ENCODE data around the gene UGT1A8. TPM values are rescaled to one million over a fixed set of nuclear protein-coding genes. Genes with fewer than 3 reads are reported as not detected.

UGT1A8 gene
- total RNA-seq, 4 donors from 2014 or later: not detected

DNA sequence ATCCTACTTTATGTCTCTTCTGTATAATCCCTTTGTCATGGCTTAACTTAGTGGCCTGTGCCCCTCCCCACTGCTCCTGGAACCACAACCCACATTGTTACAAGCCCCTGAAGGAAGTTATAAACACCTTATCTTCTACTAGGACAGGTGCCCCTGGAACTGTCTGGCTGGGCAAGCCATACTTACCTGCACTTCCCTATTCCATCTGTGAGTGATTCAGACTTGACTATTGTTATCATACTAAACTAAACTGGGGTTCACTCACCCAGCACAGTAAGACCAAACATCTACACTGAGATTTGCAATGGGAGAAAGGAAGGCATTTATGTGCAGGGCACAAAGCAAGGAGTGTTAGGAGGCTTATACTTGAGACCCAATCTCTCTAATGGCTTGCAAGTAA lies 71.6 kb downstream of the UGT1A8 start:
- Histone ChIP-seq H3K9me3 (no peaks in the 10 kb centered on the region), H3K4me3 (no peak overlapping the region), H3K36me3 (no peaks in the 10 kb centered on the region), H3K4me1 (no peaks in the 10 kb centered on the region), H3K27ac (replicated peaks in 1 of 4) (no peak overlapping the region), H3K27me3 (no peaks in the 10 kb centered on the region)
- intact Hi-C loops (cut with DNase I): no loop called here
- TF ChIP-seq POLR2AphosphoS5 (IDR thresholded peaks at IDR 0.05): no peak
- TF ChIP-seq, protein P1, sequence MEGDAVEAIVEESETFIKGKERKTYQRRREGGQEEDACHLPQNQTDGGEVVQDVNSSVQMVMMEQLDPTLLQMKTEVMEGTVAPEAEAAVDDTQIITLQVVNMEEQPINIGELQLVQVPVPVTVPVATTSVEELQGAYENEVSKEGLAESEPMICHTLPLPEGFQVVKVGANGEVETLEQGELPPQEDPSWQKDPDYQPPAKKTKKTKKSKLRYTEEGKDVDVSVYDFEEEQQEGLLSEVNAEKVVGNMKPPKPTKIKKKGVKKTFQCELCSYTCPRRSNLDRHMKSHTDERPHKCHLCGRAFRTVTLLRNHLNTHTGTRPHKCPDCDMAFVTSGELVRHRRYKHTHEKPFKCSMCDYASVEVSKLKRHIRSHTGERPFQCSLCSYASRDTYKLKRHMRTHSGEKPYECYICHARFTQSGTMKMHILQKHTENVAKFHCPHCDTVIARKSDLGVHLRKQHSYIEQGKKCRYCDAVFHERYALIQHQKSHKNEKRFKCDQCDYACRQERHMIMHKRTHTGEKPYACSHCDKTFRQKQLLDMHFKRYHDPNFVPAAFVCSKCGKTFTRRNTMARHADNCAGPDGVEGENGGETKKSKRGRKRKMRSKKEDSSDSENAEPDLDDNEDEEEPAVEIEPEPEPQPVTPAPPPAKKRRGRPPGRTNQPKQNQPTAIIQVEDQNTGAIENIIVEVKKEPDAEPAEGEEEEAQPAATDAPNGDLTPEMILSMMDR (IDR thresholded peaks at IDR 0.05): no peak
- TF ChIP-seq POLR2A (IDR thresholded peaks at IDR 0.05; ENCODE audit: low read depth): no peak
- TF ChIP-seq EP300 (IDR thresholded peaks at IDR 0.05): no peak
- DNase-seq (ENCODE audit: extremely low spot score): no peak

DNA sequence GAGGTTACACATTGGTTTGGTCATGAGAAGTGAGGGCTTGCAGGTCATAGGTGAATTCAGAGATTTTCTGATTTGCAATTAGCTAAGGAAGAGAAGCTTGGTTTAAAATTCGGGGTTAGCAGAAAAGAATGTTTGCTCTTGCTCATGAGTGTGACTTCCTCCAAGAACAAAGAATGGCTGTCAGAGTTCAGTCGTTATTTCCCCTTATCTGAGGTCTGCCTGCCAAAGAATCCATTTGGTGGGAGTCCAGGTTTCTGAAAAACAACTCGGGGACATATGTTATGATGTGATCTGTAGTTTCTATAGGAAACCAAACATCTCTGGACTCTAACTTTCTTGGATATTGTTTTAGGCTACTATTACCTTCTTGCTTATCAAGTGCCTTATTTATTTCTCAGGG lies 72.1 kb downstream of the UGT1A8 start:
- no peaks in the 10 kb centered on the region for H3K36me3 ChIP-seq
- H3K27ac ChIP-seq (replicated peaks in 1 of 4): no peak overlapping the region
- DNase-seq (ENCODE audit: extremely low spot score): no peak
- no peaks in the 10 kb centered on the region for H3K9me3 ChIP-seq
- TF ChIP-seq EP300 (IDR thresholded peaks at IDR 0.05): no peak
- TF ChIP-seq POLR2A (IDR thresholded peaks at IDR 0.05; ENCODE audit: low read depth): no peak
- TF ChIP-seq POLR2AphosphoS5 (IDR thresholded peaks at IDR 0.05): no peak
- TF ChIP-seq, protein P1 (IDR thresholded peaks at IDR 0.05): no peak
- H3K4me1 ChIP-seq: no peaks in the 10 kb centered on the region
- intact Hi-C loops (cut with DNase I): no loop called here
- H3K4me3 ChIP-seq: no peak overlapping the region
- 35% methylated on average over 3 of the region's 3 CpGs for WGBS
- no peaks in the 10 kb centered on the region for H3K27me3 ChIP-seq

DNA sequence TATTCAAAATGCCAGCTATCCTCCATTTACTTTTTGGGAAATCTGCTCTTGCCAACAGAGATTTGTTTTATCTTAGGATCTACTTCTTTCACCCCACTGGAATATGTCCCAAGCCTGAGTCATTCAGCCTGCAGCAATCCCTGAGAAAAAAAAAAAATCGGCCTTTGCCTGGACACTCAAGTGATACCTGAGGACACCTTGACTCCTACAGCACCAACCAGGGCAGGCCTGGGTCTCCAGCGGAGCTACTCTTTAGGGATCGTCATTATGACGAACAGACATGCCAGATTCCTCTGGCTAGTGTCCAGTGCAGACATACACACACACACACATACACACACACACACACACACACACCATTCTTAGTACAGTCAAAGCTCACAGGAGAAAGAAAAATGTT lies 73.0 kb downstream of the UGT1A8 start:
- DNase-seq (ENCODE audit: extremely low spot score): no peak
- WGBS: 75% methylated on average over 4 of the region's 4 CpGs
- intact Hi-C loops (cut with DNase I): no loop called here
- H3K36me3 ChIP-seq: no peaks in the 10 kb centered on the region
- H3K27me3 ChIP-seq: no peaks in the 10 kb centered on the region
- H3K9me3 ChIP-seq: no peaks in the 10 kb centered on the region
- no peak overlapping the region for H3K27ac ChIP-seq (replicated peaks in 1 of 4)
- no peak overlapping the region for H3K4me3 ChIP-seq
- H3K4me1 ChIP-seq: no peaks in the 10 kb centered on the region
- TF ChIP-seq POLR2A (IDR thresholded peaks at IDR 0.05; ENCODE audit: low read depth) (no peak), POLR2AphosphoS5 (IDR thresholded peaks at IDR 0.05) (no peak), EP300 (IDR thresholded peaks at IDR 0.05) (no peak)
- TF ChIP-seq, protein P1 (IDR thresholded peaks at IDR 0.05): no peak

DNA sequence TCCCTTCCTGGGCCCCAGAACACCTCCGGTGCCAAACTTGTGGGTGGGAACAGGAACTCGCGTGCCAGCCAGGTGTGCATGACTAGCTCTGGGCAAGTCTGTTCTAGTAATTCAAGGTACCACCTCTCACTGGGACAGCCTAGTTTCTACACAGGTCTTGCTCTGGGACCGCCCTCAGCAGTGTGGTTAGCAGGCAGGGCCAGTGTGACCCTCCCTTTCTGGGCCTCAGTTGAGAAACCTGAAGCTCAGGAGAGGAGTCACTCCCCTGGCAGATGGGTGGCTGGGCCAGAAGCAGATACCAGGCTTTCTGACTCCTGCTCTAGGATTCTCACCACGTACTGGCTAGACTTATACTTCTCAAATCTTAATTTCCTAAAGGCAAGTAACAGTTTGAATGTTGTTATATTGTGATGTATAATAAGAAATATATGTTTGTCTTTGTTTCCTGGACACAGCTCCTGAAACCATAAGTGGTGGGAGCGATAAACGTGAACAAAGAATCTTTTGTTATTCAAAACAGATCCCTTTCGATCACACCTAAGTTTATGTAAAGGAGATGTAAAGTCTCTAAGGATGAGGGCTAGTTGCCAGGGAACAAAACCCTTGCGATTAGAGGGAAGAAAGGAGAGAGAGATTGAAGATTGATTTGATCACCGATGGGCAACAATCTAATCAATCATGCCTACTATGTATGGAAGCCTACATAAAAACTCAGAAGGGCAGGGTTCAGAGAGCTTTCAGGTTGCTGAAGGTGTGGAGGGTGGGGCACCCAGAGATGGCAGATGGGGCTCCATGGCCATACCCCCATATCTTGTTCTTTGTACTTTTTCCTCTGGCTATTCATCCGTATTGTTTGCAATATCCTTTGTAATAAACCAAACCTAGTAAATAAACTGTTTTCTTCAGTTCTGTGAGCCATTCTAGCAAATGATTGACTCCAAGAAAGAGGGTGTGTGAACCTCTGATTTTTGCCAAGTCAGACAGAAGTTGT lies 74.3 kb downstream of the UGT1A8 start:
- no peaks in the 10 kb centered on the region for H3K27me3 ChIP-seq
- TF ChIP-seq, protein P1 (IDR thresholded peaks at IDR 0.05): no peak
- TF ChIP-seq POLR2AphosphoS5 (IDR thresholded peaks at IDR 0.05) (no peak), POLR2A (IDR thresholded peaks at IDR 0.05; ENCODE audit: low read depth) (no peak), EP300 (IDR thresholded peaks at IDR 0.05) (no peak)
- DNase-seq (ENCODE audit: extremely low spot score): no peak
- no peak overlapping the region for H3K27ac ChIP-seq (replicated peaks in 1 of 4)
- no peak overlapping the region for H3K4me3 ChIP-seq
- 85% methylated on average over 10 of the region's 11 CpGs for WGBS
- H3K36me3 ChIP-seq: no peaks in the 10 kb centered on the region
- intact Hi-C loops (cut with DNase I): no loop called here
- no peaks in the 10 kb centered on the region for H3K9me3 ChIP-seq
- no peaks in the 10 kb centered on the region for H3K4me1 ChIP-seq

All from esophagus muscularis mucosa (tissue), 4 donors.